DMS 273 (cell line): ENCODE data around the gene MPP7.
"Not testable (repeated sequence)": the region's sequence is repeated elsewhere in the genome, so short reads cannot be mapped to it uniquely, and the experiment has no call there.

Experiments used
- DNase-seq: peaks from one replicate; lab custom pipeline; 2025; ENCODE audit not compliant: unreplicated experiment; lab: John Stamatoyannopoulos, UW

Gene MPP7

GRCh38 chr10:28302638-28303488 lies at the start of gene MPP7:
Gene MPP7 (minus strand): TSS chr10:28303064. CDS start chr10:28238604, 64,460 bp downstream.
- DNase-seq = peak; percentile 95

GRCh38 chr10:28349892-28350291 lies 47.0 kb upstream of the MPP7 start:
- DNase-seq = no peak

GRCh38 chr10:28343987-28344895 lies 41.4 kb upstream of the MPP7 start:
- no peak for DNase-seq

DNA sequence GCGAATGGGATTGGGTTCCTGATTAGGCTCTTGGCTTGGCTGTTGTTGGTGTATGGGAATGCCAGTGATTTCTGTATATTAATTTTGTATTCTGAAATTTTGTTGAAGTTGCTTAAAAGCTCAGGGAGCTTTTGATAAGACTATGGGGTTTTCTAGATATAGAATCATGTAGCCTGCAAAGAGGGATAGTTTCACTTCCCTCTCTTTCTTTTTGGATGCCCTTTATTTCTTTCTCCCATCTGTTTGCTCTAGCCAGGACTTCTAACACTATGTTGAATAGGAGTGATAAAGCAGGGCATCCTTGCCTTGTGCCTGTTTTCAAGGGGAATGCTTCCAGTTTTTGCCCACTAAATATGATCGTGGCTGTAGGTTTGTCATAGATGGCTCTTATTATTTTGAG lies 40.4 kb upstream of the MPP7 start:
- no peak for DNase-seq

DNA sequence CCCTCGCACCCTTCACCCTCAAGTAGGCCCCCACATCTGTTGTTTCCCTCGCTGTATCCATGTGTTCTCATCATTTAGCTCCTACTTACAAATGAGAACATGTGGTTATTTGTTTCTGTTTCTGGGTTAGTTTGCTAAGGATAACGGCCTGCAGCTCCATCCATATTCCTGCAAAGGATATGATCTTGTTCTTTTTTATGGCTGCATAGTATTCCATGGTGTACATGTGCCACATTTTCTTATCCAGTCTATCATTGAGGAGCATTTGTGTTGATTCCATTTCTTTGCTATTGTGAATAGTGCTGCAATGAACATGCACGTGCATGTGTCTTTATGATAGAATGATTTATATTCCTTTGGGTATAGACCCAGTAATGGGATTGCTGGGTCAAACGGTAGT lies 38.8 kb upstream of the MPP7 start:
- DNase-seq = not testable (repeated sequence)

DNA sequence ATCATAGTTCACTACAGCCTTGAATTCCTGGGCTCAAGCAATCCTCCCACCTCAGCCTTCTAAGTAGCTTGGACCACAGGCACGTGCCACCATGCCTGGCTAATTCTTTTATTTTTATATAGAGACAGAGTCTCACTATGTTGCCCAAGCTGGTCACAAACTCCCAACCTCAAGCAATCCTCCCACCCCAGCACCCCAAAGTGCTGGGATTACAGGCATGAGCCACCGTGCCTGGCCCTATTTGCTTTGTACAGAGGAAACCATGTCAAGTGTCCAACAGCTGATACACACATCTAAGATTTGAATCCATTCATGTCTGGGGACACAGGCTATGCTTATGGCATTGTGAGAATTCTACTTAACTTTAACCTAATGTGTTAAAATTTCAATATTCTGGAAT lies 29.9 kb upstream of the MPP7 start:
- no peak for DNase-seq

DNA sequence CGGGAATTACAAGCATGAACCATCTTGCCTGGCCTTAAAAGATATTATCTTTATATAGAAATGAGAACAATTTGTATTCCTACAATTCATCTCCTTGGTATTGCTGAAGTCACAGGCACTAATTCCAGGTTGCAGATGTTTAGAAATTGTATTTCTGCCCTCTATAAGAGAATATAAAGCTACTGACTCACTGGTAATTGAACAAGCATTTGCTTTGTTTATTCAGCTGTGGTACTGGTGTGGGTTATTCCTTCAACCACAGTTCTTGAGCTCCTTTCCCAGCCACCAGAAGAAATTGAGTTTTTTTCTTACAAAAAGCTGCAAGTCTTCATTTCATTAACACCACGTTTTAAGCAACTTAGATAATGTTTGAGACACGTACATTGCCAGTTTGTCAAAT lies 29.0 kb upstream of the MPP7 start:
- no peak for DNase-seq

DNA sequence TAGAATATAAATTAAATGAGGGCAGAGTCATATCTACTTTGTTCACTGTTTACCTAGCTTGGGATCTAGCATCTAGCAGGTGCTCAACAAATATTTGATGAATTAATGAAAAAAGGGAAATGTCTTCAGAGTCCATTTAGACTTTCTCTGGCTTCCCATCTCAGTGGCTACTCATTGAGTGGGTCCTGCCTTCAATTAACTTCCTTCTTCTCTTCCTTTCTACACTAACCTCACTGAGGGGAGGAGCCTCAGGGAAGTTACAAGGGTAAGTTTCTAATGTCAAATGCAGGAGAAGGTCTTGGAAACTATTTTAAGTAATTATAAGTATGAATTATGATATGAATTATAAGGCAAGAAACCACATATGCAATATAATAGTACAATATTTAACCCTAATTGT lies 28.2 kb upstream of the MPP7 start:
- no peak for DNase-seq

GRCh38 chr10:28328346-28328745 lies 25.5 kb upstream of the MPP7 start:
- no peak for DNase-seq

DNA sequence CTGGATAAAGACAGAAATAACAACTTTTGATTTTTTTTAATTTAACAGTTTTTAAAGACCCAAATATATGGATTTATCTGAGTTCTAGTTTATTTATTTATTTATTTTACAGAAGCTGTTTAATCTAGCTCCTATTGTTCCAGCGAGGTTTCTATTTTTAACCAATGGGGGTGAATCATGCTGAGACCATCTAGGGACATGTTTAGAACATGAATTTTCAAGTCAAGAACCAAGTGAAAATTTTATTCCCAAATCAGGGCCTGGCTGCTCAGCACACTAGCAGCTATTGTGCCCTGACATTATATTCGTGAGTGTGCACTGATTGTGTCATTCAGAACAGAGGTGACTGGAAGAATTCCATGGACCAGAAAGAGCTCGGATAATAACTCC lies 24.6 kb upstream of the MPP7 start:
- no peak for DNase-seq

DNA sequence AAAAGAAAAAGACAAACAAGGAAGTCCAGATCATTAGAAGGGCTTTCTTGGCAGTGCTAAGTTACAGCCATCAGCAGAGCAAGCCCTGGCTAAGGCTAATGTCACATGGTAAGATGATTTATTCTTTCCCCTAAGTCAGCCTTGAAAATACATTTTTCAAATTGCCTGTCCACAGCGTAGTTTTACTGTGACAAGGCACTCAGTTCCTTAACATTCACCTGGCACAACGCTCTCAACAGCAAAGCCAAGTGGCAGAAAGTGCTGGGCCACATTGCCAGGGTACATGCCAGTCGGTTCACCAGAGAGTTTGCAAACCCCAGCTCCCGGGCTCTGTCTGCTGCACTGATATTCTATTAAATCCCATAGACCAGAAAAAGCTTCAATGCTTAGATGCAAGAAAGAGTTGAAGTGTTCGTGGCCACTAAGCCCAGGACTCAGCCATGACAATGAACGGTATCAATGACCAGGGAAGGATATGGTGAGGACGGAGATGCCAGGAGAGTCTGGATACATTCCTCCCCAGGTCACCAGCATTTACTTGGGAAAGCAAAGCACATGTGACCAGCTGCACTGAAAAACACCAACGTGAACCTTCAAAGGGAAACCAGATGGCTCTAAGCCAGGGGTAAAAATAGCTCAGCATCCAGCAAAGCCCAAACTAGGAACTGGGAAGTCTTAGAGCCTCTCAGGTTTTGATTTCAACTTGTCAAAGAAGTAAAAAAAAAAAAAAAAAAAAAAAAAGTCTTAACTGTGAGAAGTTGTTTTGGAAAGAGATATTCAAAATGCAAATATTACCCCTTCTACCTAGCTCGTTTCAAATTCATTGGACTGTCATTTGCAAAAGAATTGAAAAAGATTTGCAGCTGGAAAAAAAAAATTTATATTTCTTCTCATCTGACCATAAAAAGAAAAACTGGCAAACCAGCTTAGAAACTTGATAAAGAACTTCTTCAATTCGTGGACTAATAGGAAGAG lies 23.9 kb upstream of the MPP7 start:
- DNase-seq = peak; percentile 25

- DNase-seq = no peak
Measured at GRCh38 chr10:28320799-28321198, 17.9 kb upstream of the MPP7 start.

GRCh38 chr10:28320090-28320489 lies 17.2 kb upstream of the MPP7 start:
- DNase-seq = no peak

GRCh38 chr10:28319061-28319460 lies 16.2 kb upstream of the MPP7 start:
- DNase-seq = not testable (repeated sequence)

DNA sequence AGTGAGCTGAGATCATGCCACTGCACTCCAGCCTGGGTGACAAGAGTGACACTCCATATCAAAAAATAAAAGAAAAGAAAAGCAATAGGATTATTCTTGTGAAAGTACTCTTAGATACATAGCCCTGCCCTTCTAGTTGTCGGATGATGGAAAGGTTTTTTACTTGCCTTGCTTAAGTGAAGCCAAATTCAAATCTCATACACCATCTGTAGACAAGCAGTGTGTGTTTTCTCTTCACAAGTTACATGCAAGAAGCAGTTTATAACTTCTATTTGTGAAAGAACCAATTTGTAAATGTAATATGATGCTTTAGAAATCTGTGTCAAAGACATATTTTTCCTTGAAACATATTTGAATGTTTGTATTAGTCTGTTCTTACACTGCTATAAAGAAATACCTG lies 15.8 kb upstream of the MPP7 start:
- DNase-seq = no peak

DNA sequence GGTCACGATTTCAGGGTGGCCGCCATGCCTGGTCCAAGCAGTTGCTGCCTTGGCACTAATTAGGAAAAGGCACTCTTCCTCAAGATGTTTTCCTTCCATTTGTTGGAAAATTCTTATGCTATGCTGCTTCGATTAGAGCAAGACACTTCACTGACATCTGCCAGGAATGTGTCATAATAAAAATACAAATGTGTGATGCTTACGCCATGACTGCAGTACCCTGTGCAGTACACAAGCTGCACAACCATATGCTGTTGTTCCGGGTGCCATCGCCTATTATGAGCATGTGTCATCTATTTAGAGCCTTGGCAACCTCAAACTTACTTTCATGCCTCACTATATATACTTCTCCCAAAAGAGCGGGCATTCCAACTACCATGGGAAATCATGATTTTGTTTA lies 14.9 kb upstream of the MPP7 start:
- DNase-seq = no peak

DNA sequence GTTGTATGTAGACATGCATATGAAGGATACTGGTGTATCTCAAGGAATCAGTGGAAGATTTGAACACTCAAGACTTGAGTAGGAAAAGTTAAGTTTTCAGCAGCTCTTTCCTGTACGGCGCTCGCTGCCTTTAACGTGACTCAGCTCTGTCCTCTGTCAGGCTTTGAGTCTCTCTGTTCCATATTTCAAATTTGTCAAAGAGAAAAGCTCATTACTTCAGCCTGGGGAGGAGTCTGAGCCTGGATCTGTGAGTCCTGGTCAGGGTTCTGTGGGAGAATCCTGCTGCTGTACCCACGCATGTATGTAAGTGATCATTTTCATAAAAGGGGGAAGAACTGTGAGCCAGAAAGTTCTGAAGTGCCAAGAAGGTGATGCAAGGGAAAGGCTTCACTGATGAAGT lies 13.8 kb upstream of the MPP7 start:
- no peak for DNase-seq

DNA sequence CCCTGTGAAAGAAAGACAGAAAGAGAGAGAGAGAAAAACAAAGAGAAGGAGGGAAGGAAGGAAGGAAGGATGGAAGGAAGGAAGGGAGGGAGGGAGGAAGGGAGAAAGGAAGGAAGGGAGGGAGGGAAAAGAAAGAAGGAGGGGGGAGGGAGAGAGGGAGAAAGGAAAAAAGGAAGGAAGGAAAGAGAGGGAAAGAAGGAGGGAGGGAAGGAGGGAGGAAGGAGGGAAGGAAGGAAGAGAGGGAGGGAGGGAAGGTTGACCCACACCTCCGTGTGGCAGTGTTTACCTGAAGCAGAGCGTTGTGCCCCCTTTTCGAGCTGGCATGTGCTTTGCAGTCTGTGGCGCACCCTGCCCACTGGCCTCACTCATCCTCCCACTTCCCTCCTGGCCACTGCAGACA lies 12.3 kb upstream of the MPP7 start:
- DNase-seq = no peak

- DNase-seq = no peak
Measured at GRCh38 chr10:28314211-28314610, 11.3 kb upstream of the MPP7 start.

- no peak for DNase-seq
Measured at GRCh38 chr10:28312572-28312971, 9.7 kb upstream of the MPP7 start.

GRCh38 chr10:28311104-28311503 lies 8.2 kb upstream of the MPP7 start:
- no peak for DNase-seq
